ENCODE results near the gene HS3ST6. TPM values are rescaled to one million over a fixed set of nuclear protein-coding genes. Genes with fewer than 3 reads are reported as not detected.
"Not testable (repeated sequence)": the region's sequence is repeated elsewhere in the genome, so short reads cannot be mapped to it uniquely, and the experiment has no call there.

The HS3ST6 gene
- total RNA-seq, 1 experiment from 2014 or later, result 0.97 TPM

DNA sequence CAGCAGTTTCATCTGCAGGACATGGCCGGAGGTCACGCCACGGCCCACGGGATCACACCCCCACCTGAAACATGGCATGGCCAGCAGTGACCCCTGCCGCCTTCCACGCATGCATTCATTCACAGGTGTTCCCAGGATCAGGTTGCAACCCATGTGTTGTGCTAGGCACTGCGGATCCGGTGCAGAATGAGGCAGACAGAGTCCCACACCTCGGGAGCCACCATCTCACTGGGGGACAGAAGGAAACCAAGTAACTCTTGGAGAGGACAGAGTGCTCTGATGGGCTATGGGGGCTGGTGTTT is 29.1 kb upstream of the HS3ST6 start:
- no peak for DNase-seq (ENCODE audit: extremely low read depth, low read depth)

- DNase-seq (ENCODE audit: extremely low read depth, low read depth), result no peak
Measured at GRCh38 chr16:1946495-1947368, 28.5 kb upstream of the HS3ST6 start.

DNA sequence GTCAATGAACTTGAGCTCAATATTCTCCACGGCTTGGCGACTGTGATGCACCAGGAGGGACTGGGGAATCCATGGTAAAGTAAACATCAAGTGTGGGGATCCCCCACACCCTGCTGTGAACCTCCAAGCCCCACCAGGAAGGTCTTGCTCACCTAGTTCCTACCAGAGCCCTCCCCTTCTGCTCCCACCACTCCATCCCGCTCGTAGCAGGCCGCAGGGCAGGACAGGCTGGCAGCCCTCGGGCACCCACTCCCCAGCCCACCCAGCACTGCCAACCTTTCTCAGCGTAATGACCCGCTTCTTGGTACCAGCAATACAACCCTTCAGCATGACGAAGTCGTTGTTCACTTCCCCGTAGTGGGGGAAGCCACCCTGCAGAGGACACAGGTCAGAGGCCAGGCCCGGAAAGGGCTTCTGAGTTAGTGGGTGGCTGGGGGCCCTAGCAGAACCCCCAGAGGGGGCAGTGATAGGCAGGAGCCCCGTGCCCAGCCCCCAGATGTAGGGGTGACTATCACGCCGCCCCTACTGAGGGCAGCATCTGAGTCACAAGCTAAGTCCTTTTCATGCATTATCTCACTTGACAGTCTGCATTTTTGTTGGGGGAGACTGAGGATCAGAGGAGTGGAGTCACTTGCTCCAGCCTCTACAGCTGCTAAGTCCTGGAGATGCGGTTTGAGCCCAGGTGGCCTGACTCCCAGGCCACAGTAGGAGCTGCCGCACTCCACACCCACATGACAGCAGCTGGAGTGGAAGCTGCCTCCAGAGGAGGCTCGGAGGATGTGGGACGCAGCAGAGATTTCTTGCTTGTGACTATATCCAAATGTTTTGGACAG is 27.6 kb upstream of the HS3ST6 start:
- no peak for DNase-seq (ENCODE audit: extremely low read depth, low read depth)

DNA sequence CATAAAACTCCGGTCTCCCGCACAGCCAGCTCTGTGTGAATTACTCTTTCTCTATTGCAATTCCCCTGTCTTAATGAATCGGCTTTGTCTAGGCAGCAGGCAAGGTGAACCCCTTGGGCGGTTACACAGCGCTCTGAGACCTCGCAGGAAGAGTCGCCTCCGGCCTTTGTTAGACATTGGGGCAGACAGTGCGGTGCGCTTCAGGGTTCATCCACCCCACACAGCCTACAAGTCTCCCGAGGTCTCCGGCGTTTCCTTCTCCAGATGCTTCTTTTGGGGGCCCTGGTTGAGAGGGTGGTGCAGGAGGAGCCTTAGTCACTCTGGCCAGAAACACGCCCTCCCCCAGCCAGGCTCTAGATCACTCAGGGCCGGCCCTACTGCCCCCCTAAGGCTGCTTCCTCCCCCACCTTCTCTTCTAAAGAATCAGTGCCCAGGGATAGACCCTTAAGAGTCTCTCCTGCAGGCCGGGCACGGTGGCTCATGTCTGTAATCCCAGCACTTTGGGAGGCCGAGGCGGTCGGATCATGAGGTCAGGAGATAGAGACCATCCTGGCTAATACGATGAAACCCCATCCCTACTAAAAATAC is 26.5 kb upstream of the HS3ST6 start:
- DNase-seq (ENCODE audit: extremely low read depth, low read depth), result no peak

DNA sequence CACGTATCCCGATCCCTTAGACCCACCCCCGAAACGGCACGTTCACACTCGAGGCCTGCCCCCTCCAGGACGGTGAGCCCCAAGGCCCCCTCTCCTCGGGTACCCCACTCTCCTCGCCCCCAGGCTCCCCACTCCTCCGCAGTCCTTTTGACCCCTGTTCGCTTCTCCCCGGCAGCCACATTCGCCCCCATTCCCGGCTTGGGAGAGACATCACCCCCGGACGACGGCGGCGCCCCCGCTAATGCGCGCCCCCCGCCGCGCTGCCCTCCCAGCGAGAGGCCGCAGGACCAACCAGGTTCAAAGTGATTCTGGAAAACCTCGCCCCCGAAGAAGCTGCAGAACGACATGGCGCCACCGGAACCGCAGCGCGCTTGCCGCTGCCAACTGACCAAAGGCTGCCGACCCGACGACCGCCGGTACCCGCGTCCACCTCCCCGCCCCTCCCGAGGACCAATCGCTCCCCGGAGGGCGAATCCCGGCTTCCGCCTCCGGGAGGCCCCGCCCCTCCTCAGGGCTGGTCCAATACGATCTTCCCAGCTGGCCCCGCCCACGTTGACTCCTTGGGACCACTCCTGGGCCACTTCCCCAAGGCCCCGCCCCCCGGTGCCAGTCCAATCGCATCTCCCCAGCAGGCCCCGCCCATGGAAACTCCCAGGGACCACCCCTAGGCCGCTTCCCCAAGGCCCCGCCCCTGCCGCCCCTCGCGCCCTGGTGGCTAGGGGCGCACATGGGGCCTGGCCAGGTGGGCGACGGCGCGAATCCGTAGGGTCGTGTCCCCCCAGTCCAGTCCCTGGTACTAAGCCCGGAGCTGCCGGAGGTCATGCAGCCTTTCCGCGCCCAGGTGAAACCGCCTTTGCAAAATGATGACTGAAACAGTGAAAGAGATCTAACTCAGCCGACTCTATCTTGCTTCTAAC is 24.9 kb upstream of the HS3ST6 start, which contains the start of gene MSRB1:
MSRB1 (minus strand) TSS at position 390 of the 917 bp plus-strand sequence; CDS start at position 347, 43 bp downstream.
- peak; percentile 99 for DNase-seq (ENCODE audit: extremely low read depth, low read depth)

DNA sequence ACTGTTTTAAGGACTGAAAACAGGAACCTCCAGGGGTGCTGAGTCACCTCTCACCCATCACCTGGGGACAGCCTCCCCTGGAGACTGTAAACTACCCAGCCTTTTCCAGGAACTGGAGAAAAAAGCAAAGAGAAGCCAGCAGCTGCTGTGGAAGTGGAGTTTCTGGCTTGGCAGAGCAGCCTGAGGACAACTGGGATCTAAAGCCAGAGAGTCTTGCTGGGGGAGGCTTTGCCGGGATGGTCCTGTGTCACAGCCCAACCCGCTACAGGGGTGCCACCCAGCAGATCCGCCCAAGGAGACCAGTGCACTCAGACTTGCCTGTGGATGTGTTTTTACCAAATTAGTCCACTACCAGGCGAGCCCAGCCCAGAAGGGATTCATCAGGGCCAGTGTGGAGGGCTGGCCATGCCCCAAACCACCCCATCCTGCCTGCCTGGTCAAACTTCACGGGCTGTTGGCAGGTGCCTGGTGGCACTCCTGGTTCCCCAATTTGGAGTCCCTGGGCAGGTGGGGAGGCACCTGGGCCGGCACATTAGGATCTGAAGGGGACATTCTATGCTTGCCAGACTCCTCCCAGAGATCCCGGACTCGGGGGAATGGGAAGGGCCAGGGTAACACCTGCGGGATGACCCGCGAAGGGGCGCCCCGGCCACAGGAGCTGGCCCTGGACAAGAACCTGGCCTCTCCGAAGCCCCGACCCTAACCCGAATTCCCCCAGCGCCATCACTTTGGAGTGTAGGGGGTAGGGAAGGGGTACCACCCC is 24.0 kb upstream of the HS3ST6 start:
- no peak for DNase-seq (ENCODE audit: extremely low read depth, low read depth)

GRCh38 chr16:1941162-1942046 is 23.2 kb upstream of the HS3ST6 start:
- DNase-seq (ENCODE audit: extremely low read depth, low read depth), result no peak

DNA sequence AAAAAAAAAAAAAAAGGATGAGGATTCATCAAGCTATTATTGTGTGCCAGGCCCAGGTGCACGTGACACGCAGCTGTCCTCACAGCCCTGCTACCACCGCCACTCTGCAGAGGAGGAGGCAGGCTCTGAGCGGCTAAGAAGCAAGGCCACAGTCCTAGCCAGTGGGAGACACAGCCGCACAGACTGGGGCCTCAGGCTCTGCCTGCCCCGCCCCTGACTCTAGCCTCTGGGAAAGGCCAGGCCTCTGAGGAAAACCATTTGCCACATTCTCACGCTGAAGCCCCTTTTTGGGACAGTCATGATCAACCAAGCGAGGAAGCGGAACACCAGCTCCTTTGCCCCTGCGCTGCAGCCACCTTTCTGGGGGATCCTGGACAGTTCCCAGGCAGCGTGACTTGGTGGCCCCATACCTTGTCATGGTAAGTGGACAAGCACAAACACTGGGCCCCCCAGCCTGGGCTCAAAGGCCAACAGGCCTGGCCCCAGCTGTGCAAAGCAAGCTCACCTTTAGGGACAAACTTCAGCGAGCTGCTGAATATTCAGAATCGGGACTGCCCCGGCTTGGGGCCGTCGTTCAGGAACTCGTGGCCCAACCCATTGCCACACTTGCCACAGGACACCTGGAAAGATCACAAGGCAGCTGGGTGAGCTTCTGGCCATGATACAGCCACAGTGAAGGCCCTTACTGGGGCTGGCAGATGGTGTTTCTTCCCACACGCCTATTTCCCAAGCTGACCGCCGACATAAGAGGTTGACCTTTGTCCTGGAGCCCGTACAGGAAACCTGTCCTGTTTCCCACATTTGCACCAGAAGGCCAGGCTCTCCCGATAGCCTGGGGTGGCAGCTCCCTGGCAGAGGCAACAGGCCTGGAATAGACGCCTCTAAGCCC is 22.3 kb upstream of the HS3ST6 start:
- no peak for DNase-seq (ENCODE audit: extremely low read depth, low read depth)

DNA sequence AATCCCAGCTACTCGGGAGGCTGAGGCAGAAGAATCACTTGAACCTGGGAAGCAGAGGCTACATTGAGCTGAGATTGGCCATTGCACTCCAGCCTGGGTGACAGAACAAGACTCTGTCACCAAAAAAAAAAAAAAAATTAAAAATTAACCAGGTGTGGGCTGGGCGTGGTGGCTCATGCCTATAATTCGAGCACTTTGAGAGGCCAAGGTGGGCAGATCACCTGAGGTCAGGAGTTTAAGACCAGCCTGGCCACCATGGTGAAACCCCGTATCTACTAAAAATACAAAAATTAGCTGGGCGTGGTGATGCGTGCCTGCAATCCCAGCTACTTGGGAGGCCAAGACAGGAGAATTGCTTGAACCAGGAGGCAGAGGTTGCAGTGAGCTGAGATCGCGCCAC is 21.6 kb upstream of the HS3ST6 start:
- not testable (repeated sequence) for DNase-seq (ENCODE audit: extremely low read depth, low read depth)

DNA sequence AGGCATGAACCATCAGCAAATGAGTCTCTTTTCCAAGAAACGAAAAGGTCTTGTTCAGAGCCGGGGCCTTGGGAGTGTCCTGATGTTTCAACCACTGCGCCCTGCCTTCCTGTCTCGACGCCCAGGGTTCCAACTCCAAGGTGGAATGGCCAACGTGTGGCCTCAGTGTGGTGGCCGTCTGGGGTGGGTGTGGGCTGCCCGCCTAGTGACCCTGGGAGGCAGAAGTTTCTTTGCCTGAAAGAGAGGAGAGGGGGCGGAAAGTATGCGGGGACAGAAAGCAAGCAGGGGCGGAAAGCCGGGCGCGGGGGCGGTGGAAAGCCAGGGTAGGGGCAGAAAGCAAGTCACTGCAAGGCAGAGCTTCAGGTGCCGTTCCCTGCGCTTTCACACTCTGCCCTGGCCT is 20.7 kb upstream of the HS3ST6 start:
- DNase-seq (ENCODE audit: extremely low read depth, low read depth), result no peak

GRCh38 chr16:1938316-1938715 is 20.1 kb upstream of the HS3ST6 start:
- DNase-seq (ENCODE audit: extremely low read depth, low read depth), result no peak

DNA sequence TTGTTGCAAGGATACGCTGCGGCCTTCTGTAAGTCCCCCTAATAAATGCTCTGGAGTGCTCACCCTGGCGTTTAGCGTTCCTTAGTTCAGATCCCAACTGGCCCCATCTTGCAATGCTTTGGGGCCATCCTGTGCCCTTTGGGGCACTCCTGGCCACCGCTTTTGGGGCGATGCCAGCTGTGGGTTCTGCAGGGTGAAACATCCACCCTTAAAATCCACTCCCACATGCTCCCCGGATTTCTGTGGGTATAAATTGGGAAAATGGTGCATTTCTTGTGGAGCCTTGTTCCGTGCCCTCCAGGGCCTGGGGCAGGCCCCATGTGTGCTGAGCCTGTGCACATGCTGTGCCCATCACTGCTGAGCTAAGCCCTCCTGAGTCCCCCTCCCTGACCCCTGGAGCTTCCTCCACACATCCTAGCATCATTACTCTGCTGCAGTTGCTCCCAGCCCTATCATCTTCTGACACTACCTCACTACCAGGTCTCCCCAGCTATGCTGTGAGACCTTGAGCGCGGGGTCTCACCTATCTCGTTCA is 18.8 kb upstream of the HS3ST6 start:
- no peak for DNase-seq (ENCODE audit: extremely low read depth, low read depth)

DNA sequence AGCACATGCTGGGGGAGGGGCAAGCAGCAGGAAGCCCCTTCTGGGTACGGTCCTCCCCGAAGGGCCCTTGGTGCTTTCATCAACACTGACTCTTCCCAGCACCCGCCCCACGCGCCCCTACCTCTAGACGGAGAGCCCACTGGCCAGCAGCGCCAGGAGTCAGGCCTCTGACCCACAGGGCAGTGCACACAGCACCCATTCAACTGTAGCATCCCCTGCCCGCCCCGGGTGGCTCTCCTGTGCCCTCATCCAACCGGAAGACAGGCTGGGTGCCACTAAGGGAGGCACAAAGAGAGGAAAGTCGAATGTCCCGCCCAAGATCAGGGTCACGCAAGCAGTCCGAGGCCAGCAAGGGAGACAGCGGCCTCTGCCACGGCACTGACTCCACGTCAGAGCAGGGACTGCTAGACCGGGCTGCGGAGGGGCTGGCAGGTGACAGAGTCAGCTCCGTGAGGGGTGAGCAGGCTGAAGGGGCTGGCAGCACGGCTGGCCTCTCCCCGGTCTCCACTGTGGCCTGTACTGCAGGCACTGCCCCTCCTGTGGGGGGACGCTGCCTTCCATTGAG is 15.0 kb upstream of the HS3ST6 start:
- no peak for DNase-seq (ENCODE audit: extremely low read depth, low read depth)

DNA sequence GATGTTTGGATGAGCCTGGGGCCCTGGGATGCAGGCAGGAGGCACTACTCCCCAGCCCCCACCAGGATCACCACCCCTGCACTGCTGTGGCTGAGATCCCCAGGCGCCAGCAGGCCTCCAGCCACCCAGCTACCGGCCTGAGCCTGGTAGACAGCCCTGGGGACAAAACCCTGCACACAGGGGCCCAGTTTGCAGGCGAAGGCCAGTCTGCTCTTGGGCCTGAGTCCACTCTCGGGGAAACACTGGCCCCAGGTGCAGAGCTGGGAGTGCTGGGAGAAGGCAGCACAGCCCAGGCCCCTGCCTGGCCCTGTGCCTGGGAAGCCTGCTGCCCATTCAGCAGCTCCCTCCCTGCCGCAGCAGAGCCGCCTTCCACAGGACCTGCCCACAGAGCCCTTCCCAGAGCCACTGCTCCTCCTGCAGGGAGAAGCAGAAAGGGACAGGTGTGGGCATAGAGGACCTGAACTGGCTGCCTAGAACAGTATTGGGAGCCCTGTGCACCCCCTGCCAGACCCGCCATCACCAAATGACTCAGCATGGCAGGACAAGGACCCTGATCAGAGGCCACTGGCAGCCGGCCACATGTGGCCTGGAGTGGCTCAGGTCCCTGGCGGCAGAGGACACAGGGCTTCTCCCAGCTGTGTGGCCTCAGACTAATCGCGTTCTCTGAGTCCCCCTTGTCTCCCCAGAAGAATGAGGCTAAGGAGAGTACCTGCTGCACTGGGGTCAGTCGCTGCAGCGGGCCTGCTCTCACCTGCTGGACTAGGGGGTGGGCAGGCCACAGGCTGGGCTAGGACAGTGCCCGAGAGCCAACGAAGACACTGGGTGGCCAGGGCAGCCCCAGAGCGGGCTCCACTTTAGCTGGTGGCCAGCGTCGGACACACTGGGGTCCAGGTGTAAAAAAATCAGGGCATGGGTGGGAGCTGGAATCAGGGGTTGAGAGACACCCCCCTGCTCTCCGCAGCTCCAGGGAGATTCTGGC is 14.1 kb upstream of the HS3ST6 start:
- no peak for DNase-seq (ENCODE audit: extremely low read depth, low read depth)

DNA sequence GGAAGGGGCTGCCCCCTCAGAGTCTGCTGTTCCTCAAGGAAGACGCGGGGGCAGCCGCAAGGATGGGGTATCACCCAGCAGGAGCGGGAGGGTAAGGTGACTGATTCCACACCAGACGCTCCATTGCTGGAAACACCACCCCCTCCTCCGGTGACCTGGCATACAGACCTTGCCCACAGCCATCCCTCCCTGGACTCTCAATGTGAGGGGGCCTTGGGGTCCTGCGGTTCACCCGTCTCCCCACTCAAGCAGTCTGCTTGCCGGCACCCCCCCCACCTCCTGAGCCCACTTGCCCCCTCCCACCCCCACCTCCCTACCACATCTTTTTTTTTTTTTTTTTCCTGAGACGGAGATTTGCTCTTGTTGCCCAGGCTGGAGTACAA is 12.1 kb upstream of the HS3ST6 start:
- DNase-seq (ENCODE audit: extremely low read depth, low read depth), result no peak
